GM04503 (cell line): ENCODE data around the gene STAMBPL1.
"Not testable (repeated sequence)": the region's sequence is repeated elsewhere in the genome, so short reads cannot be mapped to it uniquely, and the experiment has no call there.

ENCODE experiments used
- DNase-seq: peaks from one replicate; pipeline ENCODE4 v3.0.0-alpha.2; 2012; ENCODE audit warnings: low read depth

STAMBPL1 gene

GRCh38 chr10:88879534-88880281 lies at the start of gene STAMBPL1:
Gene STAMBPL1 (plus strand): TSS chr10:88880245. CDS start chr10:88901709, 21,464 bp downstream.
- no peak for DNase-seq

GRCh38 chr10:88830643-88831268 lies 49.3 kb upstream of the STAMBPL1 start:
- no peak for DNase-seq

- no peak for DNase-seq
These were observed 48.3 kb upstream of the STAMBPL1 start for GRCh38 chr10:88831709-88832108.

GRCh38 chr10:88832376-88832775 lies 47.7 kb upstream of the STAMBPL1 start:
- no peak for DNase-seq

DNA sequence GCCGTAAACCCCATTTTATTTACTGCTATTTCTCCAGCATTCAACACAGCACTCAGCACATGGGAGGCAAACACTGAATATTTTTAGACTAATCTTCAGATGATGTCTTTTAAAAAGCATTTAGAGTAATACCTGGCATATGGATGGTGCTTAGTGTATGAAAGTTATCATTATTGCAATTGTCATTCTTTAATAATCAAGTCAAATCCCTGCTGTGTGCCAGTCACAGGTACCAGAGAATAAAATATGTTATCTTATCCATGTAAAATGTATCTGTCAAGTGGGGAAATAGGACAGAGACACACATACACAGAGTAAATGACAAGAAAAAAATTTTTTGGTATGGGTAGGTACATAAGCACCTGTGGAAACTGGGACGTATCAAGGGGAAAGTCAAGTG lies 46.9 kb upstream of the STAMBPL1 start:
- DNase-seq: no peak

DNA sequence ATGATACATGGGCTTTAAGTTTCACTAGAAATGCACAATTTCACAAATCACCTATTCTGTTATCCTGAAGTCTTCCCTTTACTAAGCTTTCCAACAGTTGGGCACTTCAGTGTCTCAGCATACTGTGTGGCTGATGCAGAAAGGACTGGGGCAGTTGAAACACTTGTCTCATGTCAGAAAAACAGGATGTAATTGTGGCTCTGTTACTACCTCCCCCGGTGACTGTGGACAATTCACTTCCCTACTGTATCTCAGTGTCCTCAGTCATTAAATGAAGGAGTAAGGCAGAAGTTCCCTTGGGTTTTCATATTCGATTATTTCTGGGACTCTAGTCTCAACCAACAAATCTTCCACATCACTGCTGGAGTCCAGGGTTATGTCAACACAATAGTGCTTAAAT lies 46.3 kb upstream of the STAMBPL1 start:
- no peak for DNase-seq

GRCh38 chr10:88835096-88835909 lies 44.7 kb upstream of the STAMBPL1 start:
- DNase-seq: no peak

DNA sequence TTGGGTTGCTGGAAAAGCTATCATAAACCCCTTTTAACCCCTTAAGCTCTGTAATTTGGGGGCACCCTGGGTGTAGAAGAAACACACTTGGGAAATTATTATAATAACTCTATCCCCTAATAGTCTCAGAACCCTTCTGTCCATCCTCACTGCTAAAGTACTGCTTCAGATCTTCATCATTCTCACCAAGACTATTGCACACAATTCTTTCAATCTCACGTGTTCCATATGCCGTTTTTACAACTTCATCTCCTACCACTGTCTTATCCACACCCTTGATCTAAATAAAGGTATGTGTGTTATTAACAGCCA lies 44.2 kb upstream of the STAMBPL1 start:
- DNase-seq: no peak

DNA sequence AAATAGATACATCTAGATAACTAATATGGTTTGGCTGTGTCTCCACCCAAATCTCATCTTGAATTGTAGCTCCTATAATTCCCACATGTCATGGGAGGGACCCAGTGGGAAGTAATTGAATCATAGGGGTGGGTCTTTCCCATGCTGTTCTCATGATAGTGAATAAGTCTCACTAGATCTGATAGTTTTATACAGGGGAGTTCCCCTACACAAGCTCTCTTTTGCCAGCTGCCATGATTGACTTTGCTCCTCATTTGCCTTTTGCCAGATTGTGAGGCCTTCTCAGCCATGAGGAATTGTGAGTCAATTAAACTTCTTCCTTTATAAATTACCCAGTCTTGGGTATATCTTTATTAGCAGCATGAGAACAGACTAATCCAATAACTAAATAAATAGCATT lies 42.4 kb upstream of the STAMBPL1 start:
- DNase-seq: not testable (repeated sequence)

- no peak for DNase-seq
These were observed 41.2 kb upstream of the STAMBPL1 start for GRCh38 chr10:88838766-88839350.

- DNase-seq: no peak
These were observed 39.9 kb upstream of the STAMBPL1 start for GRCh38 chr10:88840104-88840503.

DNA sequence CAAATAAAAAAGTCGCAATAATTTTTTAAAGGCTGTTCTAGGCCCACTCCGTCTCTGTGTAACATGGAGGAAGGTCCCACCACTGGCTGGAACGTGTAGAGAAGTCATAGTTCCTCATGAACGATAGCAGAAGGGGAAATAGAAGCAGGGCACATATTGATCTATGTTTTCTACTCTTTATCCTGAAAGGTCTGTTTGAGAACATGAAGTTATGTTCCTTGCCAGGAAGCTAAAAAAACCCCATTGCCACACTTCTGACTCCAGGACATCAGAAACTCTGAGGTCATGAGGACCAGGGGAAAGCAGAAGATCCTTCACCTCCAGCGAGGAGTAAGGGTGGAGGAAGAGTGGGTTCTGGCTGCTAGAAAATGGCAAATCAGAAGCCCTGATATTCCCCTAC lies 39.2 kb upstream of the STAMBPL1 start:
- no peak for DNase-seq

DNA sequence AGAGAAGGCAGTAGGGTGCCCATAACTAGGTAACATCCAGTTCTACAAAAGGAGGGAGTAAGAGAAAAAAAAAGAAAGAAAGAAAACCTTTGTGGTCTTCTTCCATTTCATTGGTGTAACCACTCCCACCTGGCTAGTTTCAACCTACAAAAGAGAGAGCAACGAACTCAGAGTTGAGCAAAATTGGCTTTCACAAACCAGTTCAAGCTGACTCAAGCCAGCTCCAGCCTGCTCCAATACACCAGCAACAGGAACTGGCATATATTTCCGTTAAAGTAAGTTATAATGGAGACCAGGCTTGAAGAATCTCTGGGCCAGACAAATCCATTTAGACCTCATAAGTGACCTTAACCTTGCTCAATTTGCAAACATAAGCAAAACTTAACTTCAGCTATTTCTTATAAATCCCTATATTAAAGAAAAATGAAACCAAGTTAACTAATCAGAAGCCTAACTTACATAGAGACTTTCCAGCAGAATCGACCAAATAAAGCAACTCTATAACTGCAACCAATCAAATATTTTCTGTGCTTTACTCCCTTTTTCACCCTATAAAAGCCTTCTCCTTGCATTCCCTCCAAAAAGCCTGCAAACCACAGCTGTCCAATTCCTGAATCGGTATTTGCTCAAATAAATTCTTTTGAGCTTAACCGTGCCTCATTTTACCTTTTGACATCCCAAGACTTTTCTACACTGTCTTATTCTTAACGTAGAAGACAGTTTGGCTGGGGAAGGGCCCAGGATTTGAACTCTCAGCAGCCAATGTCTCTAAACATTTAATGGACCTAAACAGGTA lies 38.5 kb upstream of the STAMBPL1 start:
- DNase-seq: no peak

DNA sequence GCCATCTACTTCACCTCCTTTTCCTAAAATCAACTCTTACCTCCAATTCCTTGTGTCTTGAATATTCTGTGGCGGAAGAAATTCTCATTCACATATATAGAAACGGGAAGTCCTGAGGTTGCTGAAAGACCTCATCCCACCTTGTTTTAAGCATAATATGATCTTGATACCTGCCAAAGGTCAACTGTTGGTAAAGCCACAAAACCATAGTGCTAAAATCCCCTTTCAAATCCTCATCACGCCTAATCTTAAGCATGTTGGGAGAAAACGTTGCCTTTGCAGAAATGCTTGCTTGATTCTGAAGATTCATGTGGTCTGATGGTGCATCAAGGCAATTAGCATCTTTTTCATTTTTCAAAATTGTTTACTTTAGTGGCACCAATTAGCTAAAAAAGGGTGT lies 36.9 kb upstream of the STAMBPL1 start:
- DNase-seq: no peak

GRCh38 chr10:88848499-88848898 lies 31.5 kb upstream of the STAMBPL1 start:
- peak; percentile 55 for DNase-seq

- DNase-seq: no peak
These were observed 30.8 kb upstream of the STAMBPL1 start for GRCh38 chr10:88849234-88849633.

GRCh38 chr10:88850712-88851111 lies 29.3 kb upstream of the STAMBPL1 start:
- no peak for DNase-seq

DNA sequence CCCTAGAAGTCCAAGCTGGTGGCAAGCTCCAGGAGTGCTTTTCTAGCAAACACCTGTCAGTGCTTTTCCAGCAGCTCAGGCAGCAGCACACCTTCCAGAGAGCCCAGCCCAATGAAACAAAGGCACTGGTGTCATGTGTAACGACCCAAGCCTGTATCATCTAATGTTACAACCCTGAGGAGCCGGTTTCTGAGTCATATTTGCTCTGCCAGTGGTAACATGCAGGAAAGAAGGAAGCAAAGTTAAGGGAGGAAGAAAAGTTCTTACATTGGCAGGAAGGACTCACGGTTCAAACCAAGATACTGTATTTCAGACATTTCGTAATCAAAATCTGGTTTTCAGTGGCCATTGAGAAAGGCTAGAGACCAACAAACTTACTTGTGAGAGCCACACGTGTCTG lies 28.3 kb upstream of the STAMBPL1 start, which contains the start of gene ANKRD22:
Gene ANKRD22 (minus strand): TSS at position 139 of the 400 bp plus-strand sequence. CDS start 237 bp downstream, outside the sequence.
- DNase-seq: no peak

GRCh38 chr10:88852327-88852726 lies 27.7 kb upstream of the STAMBPL1 start:
- no peak for DNase-seq

GRCh38 chr10:88853155-88853881 lies 26.7 kb upstream of the STAMBPL1 start:
- no peak for DNase-seq

- no peak for DNase-seq
These were observed 25.4 kb upstream of the STAMBPL1 start for GRCh38 chr10:88854684-88855083.
